Astrocyte (in vitro differentiated cells and primary cell): ENCODE data around the gene ONECUT2. TPM values are rescaled to one million over a fixed set of nuclear protein-coding genes. Genes with fewer than 3 reads are reported as not detected.

Experiments used
- DNase-seq: peaks from one replicate; pipeline ENCODE4 v3.0.0-alpha.2; 2010; ENCODE audit warnings: low read depth
- FAIRE-seq: peaks from 2 replicates; lab custom pipeline; 2011; peaks lifted over from hg19 to GRCh38; lab: Jason Lieb, UNC
- H2AFZ ChIP-seq: 2 replicates; pipeline ENCODE4 v1.6.0; 2012; ENCODE audit warnings: low read depth, low read length, inconsistent platforms
- H3K27ac ChIP-seq: 2 replicates; pipeline ENCODE4 v1.5.1; 2011; ENCODE audit warnings: low read depth, low read length, inconsistent platforms
- H3K27me3 ChIP-seq: 2 replicates; pipeline ENCODE4 v1.6.0; 2011; ENCODE audit warnings: low read length, inconsistent platforms; ENCODE audit not compliant: insufficient read depth
- H3K36me3 ChIP-seq: 2 replicates; pipeline ENCODE4 v1.5.1; 2011; ENCODE audit warnings: low read length, inconsistent platforms; ENCODE audit not compliant: insufficient read depth
- H3K4me1 ChIP-seq: 2 replicates; pipeline ENCODE4 v1.5.1; 2011; ENCODE audit warnings: low read length, inconsistent platforms; ENCODE audit not compliant: insufficient read depth
- H3K4me2 ChIP-seq: 2 replicates; pipeline ENCODE4 v1.6.0; 2012; ENCODE audit warnings: low read length, inconsistent platforms
- H3K4me3 ChIP-seq: 2 replicates; pipeline ENCODE4 v1.5.1; 2011; ENCODE audit warnings: low read depth, mild to moderate bottlenecking, low read length, inconsistent platforms; ENCODE audit not compliant: insufficient read depth
- H3K79me2 ChIP-seq: 2 replicates; pipeline ENCODE4 v1.6.0; 2012; ENCODE audit warnings: mild to moderate bottlenecking, low read length, inconsistent platforms; ENCODE audit not compliant: insufficient read depth
- H3K9ac ChIP-seq: 2 replicates; pipeline ENCODE4 v1.6.0; 2012; ENCODE audit warnings: mild to moderate bottlenecking, low read length, inconsistent platforms
- H3K9me3 ChIP-seq: 2 replicates; pipeline ENCODE4 v1.5.1; 2012; ENCODE audit warnings: low read depth, mild to moderate bottlenecking, low read length, inconsistent platforms; ENCODE audit not compliant: insufficient read depth
- H4K20me1 ChIP-seq: 2 replicates; pipeline ENCODE4 v1.6.0; 2012; ENCODE audit warnings: low read length, inconsistent platforms; ENCODE audit not compliant: insufficient read depth
- H3K27ac Mint-ChIP-seq: one replicate; pipeline ENCODE4 v1.8.0; 2021; ENCODE audit warnings: mild to moderate bottlenecking, mixed read lengths; ENCODE audit not compliant: unreplicated experiment
- H3K27me3 Mint-ChIP-seq: one replicate; pipeline ENCODE4 v1.8.0; 2021; ENCODE audit warnings: low read depth, mixed read lengths; ENCODE audit not compliant: unreplicated experiment
- H3K36me3 Mint-ChIP-seq: one replicate; pipeline ENCODE4 v1.8.0; 2021; ENCODE audit warnings: low read depth, mixed read lengths; ENCODE audit not compliant: unreplicated experiment
- H3K4me1 Mint-ChIP-seq: one replicate; pipeline ENCODE4 v1.8.0; 2021; ENCODE audit warnings: low read depth, mixed read lengths; ENCODE audit not compliant: unreplicated experiment
- H3K4me3 Mint-ChIP-seq: one replicate; pipeline ENCODE4 v1.8.0; 2021; ENCODE audit warnings: mild to moderate bottlenecking, moderate library complexity, mixed read lengths; ENCODE audit not compliant: unreplicated experiment
- H3K9me3 Mint-ChIP-seq: one replicate; pipeline ENCODE4 v1.8.0; 2021; ENCODE audit warnings: mild to moderate bottlenecking, mixed read lengths; ENCODE audit not compliant: unreplicated experiment
- EZH2 ChIP-seq: IDR thresholded peaks from 2 replicates; pipeline ENCODE4 v1.6.1; 2012; ENCODE audit warnings: mild to moderate bottlenecking, low read length, inconsistent platforms; ENCODE audit not compliant: insufficient read depth
- total RNA-seq: library from RNA; stranded (reverse); gene quantifications from 2 replicates; pipeline ENCODE4 v1.2.1, GENCODE V29; 2021
- TF ChIP-seq, protein P1 (sequence below): IDR thresholded peaks from 2 replicates; pipeline ENCODE4 v1.5.1; 2011; ENCODE audit warnings: low read depth, mild to moderate bottlenecking, inconsistent platforms, low read length, moderate library complexity; ENCODE audit not compliant: insufficient read depth

The ONECUT2 gene
- total RNA-seq, 1 donor from 2014 or later, result 6.2 TPM

DNA sequence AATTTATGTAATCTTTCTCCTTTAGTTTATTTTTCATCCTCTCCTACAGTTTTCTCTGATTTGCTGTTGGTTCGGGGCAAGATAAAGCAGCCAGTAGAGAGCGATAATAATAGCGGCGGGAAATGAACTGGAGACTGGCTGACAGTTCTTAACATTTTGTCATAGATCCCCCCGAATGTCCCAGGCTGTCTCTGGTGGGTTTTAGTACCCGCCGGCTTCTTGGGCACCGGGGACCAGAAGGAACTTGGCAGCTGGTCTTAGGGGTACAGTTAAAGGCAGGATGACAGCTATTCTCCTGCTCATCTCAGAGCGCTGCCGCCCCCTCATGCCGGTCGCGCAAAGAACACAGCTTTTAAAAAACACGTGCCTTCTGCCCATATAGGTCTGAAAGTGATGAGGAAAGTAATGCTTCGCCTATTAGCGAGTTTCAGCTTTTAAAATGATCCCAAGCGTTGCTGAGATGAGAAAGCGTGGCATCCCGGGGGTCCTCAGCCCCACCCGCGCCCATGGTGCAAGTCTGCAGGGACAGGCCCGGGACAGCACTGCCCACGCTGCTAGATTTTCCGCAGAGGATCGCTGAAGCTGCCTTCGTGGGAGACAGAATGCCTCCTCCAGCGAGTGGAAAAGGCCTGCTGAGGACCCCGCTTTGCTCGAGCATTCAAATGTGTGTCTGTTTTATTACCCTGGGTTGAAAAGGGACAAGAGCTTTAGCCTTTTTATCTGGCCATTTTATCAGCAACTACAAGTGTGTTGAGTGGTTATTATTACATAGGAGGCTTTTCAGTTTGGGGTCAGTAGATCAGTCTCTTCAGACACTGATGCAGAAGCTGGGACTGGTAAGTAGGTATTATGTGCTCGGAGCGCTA, 3.8 kb downstream of the ONECUT2 start:
- peaks cover 70% of the 10 kb centered on the region for H3K27me3 Mint-ChIP-seq
- Histone ChIP-seq H3K79me2 (no peaks in the 10 kb centered on the region), H3K9ac (no peak overlapping the region), H2AFZ (no peak overlapping the region), H3K27me3 (peaks cover 88% of the 10 kb centered on the region), H3K9me3 (peaks cover 2% of the 10 kb centered on the region), H3K4me2 (peak overlapping the region; percentile 83), H3K27ac (no peak overlapping the region), H3K4me1 (peaks cover 21% of the 10 kb centered on the region), H3K4me3 (no peak overlapping the region), H4K20me1 (peaks cover 7% of the 10 kb centered on the region), H3K36me3 (no peaks in the 10 kb centered on the region)
- peak overlapping the region; percentile 62 for H3K27ac Mint-ChIP-seq
- H3K36me3 Mint-ChIP-seq, result peaks cover 7% of the 10 kb centered on the region
- H3K4me3 Mint-ChIP-seq, result peak overlapping the region; percentile 87
- TF ChIP-seq EZH2, result no peak
- TF ChIP-seq, protein P1, sequence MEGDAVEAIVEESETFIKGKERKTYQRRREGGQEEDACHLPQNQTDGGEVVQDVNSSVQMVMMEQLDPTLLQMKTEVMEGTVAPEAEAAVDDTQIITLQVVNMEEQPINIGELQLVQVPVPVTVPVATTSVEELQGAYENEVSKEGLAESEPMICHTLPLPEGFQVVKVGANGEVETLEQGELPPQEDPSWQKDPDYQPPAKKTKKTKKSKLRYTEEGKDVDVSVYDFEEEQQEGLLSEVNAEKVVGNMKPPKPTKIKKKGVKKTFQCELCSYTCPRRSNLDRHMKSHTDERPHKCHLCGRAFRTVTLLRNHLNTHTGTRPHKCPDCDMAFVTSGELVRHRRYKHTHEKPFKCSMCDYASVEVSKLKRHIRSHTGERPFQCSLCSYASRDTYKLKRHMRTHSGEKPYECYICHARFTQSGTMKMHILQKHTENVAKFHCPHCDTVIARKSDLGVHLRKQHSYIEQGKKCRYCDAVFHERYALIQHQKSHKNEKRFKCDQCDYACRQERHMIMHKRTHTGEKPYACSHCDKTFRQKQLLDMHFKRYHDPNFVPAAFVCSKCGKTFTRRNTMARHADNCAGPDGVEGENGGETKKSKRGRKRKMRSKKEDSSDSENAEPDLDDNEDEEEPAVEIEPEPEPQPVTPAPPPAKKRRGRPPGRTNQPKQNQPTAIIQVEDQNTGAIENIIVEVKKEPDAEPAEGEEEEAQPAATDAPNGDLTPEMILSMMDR, result no peak
- H3K4me1 Mint-ChIP-seq, result peaks cover 7% of the 10 kb centered on the region
- H3K9me3 Mint-ChIP-seq, result peaks cover 8% of the 10 kb centered on the region
- no peak for FAIRE-seq
- no peak for DNase-seq

DNA sequence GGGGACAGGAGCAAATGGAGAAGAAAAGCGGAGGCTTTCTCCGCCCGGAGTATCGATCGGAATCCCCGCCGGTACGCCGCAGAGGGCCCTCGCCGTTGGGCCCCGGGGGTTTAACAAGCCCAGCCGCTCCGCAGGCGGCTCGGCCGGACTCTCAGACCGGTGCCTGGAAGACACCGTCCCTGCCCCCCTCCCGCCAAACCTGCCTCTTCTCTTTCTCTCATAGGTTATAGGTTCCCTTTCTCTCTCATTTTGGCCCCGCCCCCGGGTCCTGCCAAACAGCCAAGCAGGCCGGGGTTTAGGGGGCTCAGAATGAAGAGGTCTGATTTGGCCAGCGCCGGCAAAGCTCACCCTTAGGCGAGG, 4.4 kb downstream of the ONECUT2 start:
- DNase-seq, result no peak
- Mint-ChIP-seq H3K27me3 (peaks cover 73% of the 10 kb centered on the region), H3K9me3 (peaks cover 8% of the 10 kb centered on the region), H3K36me3 (peaks cover 7% of the 10 kb centered on the region), H3K4me1 (peaks cover 3% of the 10 kb centered on the region), H3K27ac (no peak overlapping the region), H3K4me3 (peak overlapping the region; percentile 50)
- H3K4me3 ChIP-seq, result no peak overlapping the region
- peaks cover 2% of the 10 kb centered on the region for H3K9me3 ChIP-seq
- H4K20me1 ChIP-seq, result peaks cover 7% of the 10 kb centered on the region
- H3K9ac ChIP-seq, result no peak overlapping the region
- H3K27me3 ChIP-seq, result peaks cover 85% of the 10 kb centered on the region
- peaks cover 21% of the 10 kb centered on the region for H3K4me1 ChIP-seq
- no peaks in the 10 kb centered on the region for H3K36me3 ChIP-seq
- no peak overlapping the region for H2AFZ ChIP-seq
- no peak overlapping the region for H3K27ac ChIP-seq
- TF ChIP-seq EZH2, result peak; percentile 83
- TF ChIP-seq, protein P1, result no peak
- FAIRE-seq, result no peak
- no peaks in the 10 kb centered on the region for H3K79me2 ChIP-seq
- no peak overlapping the region for H3K4me2 ChIP-seq

DNA sequence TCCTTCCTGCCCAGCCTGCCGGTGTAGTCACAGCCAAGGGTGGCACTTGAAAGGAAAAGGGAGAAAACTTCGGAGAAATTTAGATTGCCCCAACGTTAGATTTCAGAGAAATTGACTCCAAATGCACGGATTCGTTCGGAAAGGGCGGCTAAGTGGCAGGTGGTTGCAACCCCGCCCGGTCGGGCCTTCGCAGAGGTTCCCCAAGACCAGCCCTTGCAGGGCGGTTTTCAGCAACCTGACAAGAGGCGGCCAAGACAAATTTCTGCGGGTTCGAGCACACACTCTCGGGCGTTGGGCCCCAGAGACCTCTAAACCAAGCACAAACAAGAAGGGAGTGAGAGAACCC, 4.8 kb downstream of the ONECUT2 start:
- Mint-ChIP-seq H3K27me3 (peaks cover 75% of the 10 kb centered on the region), H3K27ac (no peak overlapping the region)

More for the DNA sequence above, 4.8 kb downstream of the ONECUT2 start:
- no peak overlapping the region for H3K4me3 ChIP-seq
- H3K27me3 ChIP-seq, result peaks cover 82% of the 10 kb centered on the region
- H3K79me2 ChIP-seq, result no peaks in the 10 kb centered on the region
- peaks cover 2% of the 10 kb centered on the region for H3K9me3 ChIP-seq
- DNase-seq (no peak), FAIRE-seq (no peak)
- H3K9me3 Mint-ChIP-seq, result peaks cover 8% of the 10 kb centered on the region
- H3K36me3 Mint-ChIP-seq, result peaks cover 7% of the 10 kb centered on the region
- H3K4me1 ChIP-seq, result peaks cover 21% of the 10 kb centered on the region
- peaks cover 3% of the 10 kb centered on the region for H3K4me1 Mint-ChIP-seq
- H3K27ac ChIP-seq, result no peak overlapping the region
- H4K20me1 ChIP-seq, result peaks cover 7% of the 10 kb centered on the region
- no peak overlapping the region for H3K9ac ChIP-seq
- no peak overlapping the region for H3K4me2 ChIP-seq
- no peaks in the 10 kb centered on the region for H3K36me3 ChIP-seq
- H3K4me3 Mint-ChIP-seq, result peak overlapping the region; percentile 50
- TF ChIP-seq, protein P1, result no peak
- peak; percentile 84 for TF ChIP-seq EZH2
- no peak overlapping the region for H2AFZ ChIP-seq
